ENCODE measurements around the gene CYBA.

The CYBA gene

GRCh38 chr16:88665148-88665547 is 14.3 kb upstream of the CYBA start:
- ChIA-PET CTCF (no interaction called here), POLR2A (no interaction called here)
- no peak for DNase-seq (ENCODE audit: extremely low spot score)
- TF ChIP-seq L3MBTL2 (conservative IDR thresholded peaks at IDR 0.05): no peak
- TF ChIP-seq PKNOX1 (IDR thresholded peaks at IDR 0.05): no peak
- TF ChIP-seq BHLHE40 (IDR thresholded peaks at IDR 0.05; ENCODE audit: borderline replicate concordance): no peak
- no peak for TF ChIP-seq SUZ12 (IDR thresholded peaks at IDR 0.05)
- no peak for TF ChIP-seq FOXK2 (IDR thresholded peaks at IDR 0.05)
- TF ChIP-seq FOXM1 (IDR thresholded peaks at IDR 0.05; ENCODE audit: borderline replicate concordance): no peak
- no peak for TF ChIP-seq LEF1 (IDR thresholded peaks at IDR 0.05; ENCODE audit: borderline replicate concordance)
- TF ChIP-seq TARDBP (IDR thresholded peaks at IDR 0.05): no peak
- TF ChIP-seq SP1 (IDR thresholded peaks at IDR 0.05): no peak
- no peak for TF ChIP-seq ELF4 (IDR thresholded peaks at IDR 0.05)
- TF ChIP-seq ZNF384 (IDR thresholded peaks at IDR 0.05): no peak
- TF ChIP-seq ARNT (IDR thresholded peaks at IDR 0.05): no peak
- TF ChIP-seq HDGF (IDR thresholded peaks at IDR 0.05; ENCODE audit: borderline replicate concordance): no peak
- no peak for TF ChIP-seq CTBP1 (IDR thresholded peaks at IDR 0.05; ENCODE audit: borderline replicate concordance)
- no peak for TF ChIP-seq FOXA1 (IDR thresholded peaks at IDR 0.05)
- no peak for TF ChIP-seq NFRKB (IDR thresholded peaks at IDR 0.05)

GRCh38 chr16:88662843-88663606 is 12.2 kb upstream of the CYBA start, which contains the start of gene MVD:
MVD (minus strand) TSS chr16:88663091; CDS start chr16:88663080, 11 bp downstream.
- CTCF ChIA-PET: interaction anchor here (1.0 kb wide), 1 partner anchor 22 kb away, joined by 3 read pairs; no protein-coding TSS in a partner anchor

GRCh38 chr16:88662222-88662842 is 11.5 kb upstream of the CYBA start:
- POLR2A ChIA-PET: interaction anchor here (0.8 to 2.8 kb wide), 8 partner anchors 9 to 115 kb away, joined by 3 to 15 read pairs (median 3); partner anchors contain the start of gene ZC3H18
- no peak for TF ChIP-seq NFRKB (IDR thresholded peaks at IDR 0.05)
- TF ChIP-seq FOXK2 (IDR thresholded peaks at IDR 0.05): no peak
- no peak for TF ChIP-seq ARNT (IDR thresholded peaks at IDR 0.05)
- TF ChIP-seq CTBP1 (IDR thresholded peaks at IDR 0.05; ENCODE audit: borderline replicate concordance): no peak
- no peak for TF ChIP-seq HDGF (IDR thresholded peaks at IDR 0.05; ENCODE audit: borderline replicate concordance)
- TF ChIP-seq FOXA1 (IDR thresholded peaks at IDR 0.05): no peak
- TF ChIP-seq ZNF384 (IDR thresholded peaks at IDR 0.05): no peak
- TF ChIP-seq FOXM1 (IDR thresholded peaks at IDR 0.05; ENCODE audit: borderline replicate concordance): no peak
- no peak for TF ChIP-seq TARDBP (IDR thresholded peaks at IDR 0.05)
- CTCF ChIA-PET: interaction anchor here (1.0 kb wide), 1 partner anchor 23 kb away, joined by 3 read pairs; no protein-coding TSS in a partner anchor
- DNase-seq (ENCODE audit: extremely low spot score): no peak

More at GRCh38 chr16:88662843-88663606, 12.2 kb upstream of the CYBA start, which contains the start of gene MVD:
- peak; percentile 99 for DNase-seq (ENCODE audit: extremely low spot score)
- TF ChIP-seq L3MBTL2 (conservative IDR thresholded peaks at IDR 0.05): peak; percentile 58
- TF ChIP-seq SUZ12 (IDR thresholded peaks at IDR 0.05): no peak
- no peak for TF ChIP-seq FOXA1 (IDR thresholded peaks at IDR 0.05)
- TF ChIP-seq FOXM1 (IDR thresholded peaks at IDR 0.05; ENCODE audit: borderline replicate concordance): no peak
- POLR2A ChIA-PET: interaction anchor here (0.6 to 2.8 kb wide), 9 partner anchors 8 to 115 kb away, joined by 3 to 15 read pairs (median 3); partner anchors contain the start of gene ZC3H18

- ChIA-PET POLR2A (no interaction called here), CTCF (no interaction called here)
- DNase-seq (ENCODE audit: extremely low spot score): no peak
- TF ChIP-seq FOXK2 (IDR thresholded peaks at IDR 0.05): no peak
- no peak for TF ChIP-seq LEF1 (IDR thresholded peaks at IDR 0.05; ENCODE audit: borderline replicate concordance)
- TF ChIP-seq L3MBTL2 (conservative IDR thresholded peaks at IDR 0.05): no peak
- TF ChIP-seq ARNT (IDR thresholded peaks at IDR 0.05): no peak
- TF ChIP-seq SUZ12 (IDR thresholded peaks at IDR 0.05): no peak
- no peak for TF ChIP-seq PKNOX1 (IDR thresholded peaks at IDR 0.05)
- TF ChIP-seq HDGF (IDR thresholded peaks at IDR 0.05; ENCODE audit: borderline replicate concordance): no peak
- TF ChIP-seq SP1 (IDR thresholded peaks at IDR 0.05): no peak
- TF ChIP-seq TARDBP (IDR thresholded peaks at IDR 0.05): no peak
- TF ChIP-seq ZNF384 (IDR thresholded peaks at IDR 0.05): no peak
- TF ChIP-seq NFRKB (IDR thresholded peaks at IDR 0.05): no peak
- no peak for TF ChIP-seq ELF4 (IDR thresholded peaks at IDR 0.05)
- no peak for TF ChIP-seq FOXA1 (IDR thresholded peaks at IDR 0.05)
- TF ChIP-seq FOXM1 (IDR thresholded peaks at IDR 0.05; ENCODE audit: borderline replicate concordance): no peak
- no peak for TF ChIP-seq CTBP1 (IDR thresholded peaks at IDR 0.05; ENCODE audit: borderline replicate concordance)
Observed at GRCh38 chr16:88661468-88661867, 10.6 kb upstream of the CYBA start.

- CTCF ChIA-PET: no interaction called here
- TF ChIP-seq PKNOX1 (IDR thresholded peaks at IDR 0.05): no peak
- no peak for TF ChIP-seq BHLHE40 (IDR thresholded peaks at IDR 0.05; ENCODE audit: borderline replicate concordance)
- no peak for TF ChIP-seq TARDBP (IDR thresholded peaks at IDR 0.05)
- TF ChIP-seq SP1 (IDR thresholded peaks at IDR 0.05): no peak
- no peak for TF ChIP-seq LEF1 (IDR thresholded peaks at IDR 0.05; ENCODE audit: borderline replicate concordance)
- TF ChIP-seq NFRKB (IDR thresholded peaks at IDR 0.05): no peak
- no peak for TF ChIP-seq FOXM1 (IDR thresholded peaks at IDR 0.05; ENCODE audit: borderline replicate concordance)
- no peak for TF ChIP-seq CTBP1 (IDR thresholded peaks at IDR 0.05; ENCODE audit: borderline replicate concordance)
- no peak for DNase-seq (ENCODE audit: extremely low spot score)
- POLR2A ChIA-PET: no interaction called here
Observed at GRCh38 chr16:88659160-88659559, 8.3 kb upstream of the CYBA start.

Measured in HEK293T (cell line).